ENCODE data around the gene PEX14.

PEX14 gene

DNA sequence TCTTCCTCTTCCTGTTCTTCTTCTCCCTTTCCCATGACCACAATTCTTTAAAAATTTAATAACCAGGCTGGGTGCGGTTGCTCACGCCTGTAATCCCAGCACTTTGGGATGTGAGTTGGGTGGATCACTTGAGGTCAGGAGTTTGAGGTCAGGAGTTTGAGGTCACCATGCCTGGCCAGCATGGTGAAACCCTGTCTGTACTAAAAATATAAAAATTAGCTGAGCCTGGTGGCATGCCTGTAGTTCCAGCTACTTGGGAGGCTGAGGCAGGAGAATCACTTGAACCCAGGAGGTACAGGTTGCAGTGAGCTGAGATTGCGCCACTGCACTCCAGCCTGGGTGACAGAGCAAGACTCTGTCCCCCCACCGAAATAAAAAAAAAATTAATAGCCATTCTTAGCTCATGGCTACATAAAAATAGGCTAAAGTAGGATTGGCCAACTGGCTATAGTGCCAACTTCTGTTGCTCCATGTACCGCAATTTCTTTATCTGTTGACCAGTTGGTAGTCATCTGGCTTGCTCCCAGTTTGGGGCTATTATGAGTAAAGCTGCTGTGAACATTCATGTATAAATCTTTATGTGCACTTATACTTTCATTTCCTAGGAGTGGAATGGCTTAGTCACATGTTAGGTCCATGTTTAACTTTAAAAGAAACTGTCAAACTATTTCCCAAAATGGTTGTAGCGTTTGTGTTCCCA is 136.3 kb downstream of the PEX14 start:
- in situ Hi-C loops (cut with MboI; ENCODE audit: low sequenced_read_pairs, unreplicated experiment), result no loop called here
- DNase-seq (ENCODE audit: low spot score), result no peak
- TF ChIP-seq CTCF (IDR thresholded peaks at IDR 0.05; ENCODE audit: borderline replicate concordance, control extremely low read depth, extremely low read depth, insufficient read depth, missing control alignments), result no peak

DNA sequence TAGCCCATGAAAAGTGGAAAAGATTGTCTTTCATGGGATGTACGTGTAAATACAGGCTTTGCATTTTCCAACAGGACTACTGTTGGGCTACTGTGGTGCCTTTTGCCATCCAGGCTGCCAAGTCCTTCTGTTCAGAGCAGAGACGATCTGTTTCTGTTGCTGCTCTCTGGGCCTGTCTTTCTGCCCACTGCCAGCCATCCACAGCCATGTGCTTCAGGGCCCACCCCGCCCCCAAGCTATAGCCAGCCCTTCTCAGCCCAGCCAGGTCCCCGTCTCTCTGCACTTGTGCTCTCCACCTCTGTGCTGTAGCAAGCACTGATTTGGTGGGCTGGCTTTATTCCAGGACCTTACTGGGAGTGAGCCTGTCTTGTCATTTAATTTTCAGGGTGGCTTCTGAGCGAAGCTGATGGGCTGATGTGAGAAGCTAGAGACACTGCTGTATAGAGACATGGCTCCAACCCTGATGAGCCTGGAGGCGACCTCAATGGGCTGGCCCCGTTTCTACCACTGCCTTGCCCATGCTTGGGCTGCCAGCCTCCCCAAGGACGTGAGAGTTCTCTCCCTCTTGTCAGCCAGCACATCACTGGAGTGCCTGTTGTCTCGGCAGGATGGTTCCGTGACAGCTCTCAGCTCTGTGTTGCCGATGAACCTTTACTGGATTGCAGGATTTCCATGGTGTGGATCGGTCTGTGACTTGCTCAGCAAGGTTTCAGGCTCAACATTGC is 137.8 kb downstream of the PEX14 start:
- DNase-seq (ENCODE audit: low spot score), result no peak
- no peak for TF ChIP-seq CTCF (IDR thresholded peaks at IDR 0.05; ENCODE audit: borderline replicate concordance, control extremely low read depth, extremely low read depth, insufficient read depth, missing control alignments)
- in situ Hi-C loops (cut with MboI; ENCODE audit: low sequenced_read_pairs, unreplicated experiment), result no loop called here

DNA sequence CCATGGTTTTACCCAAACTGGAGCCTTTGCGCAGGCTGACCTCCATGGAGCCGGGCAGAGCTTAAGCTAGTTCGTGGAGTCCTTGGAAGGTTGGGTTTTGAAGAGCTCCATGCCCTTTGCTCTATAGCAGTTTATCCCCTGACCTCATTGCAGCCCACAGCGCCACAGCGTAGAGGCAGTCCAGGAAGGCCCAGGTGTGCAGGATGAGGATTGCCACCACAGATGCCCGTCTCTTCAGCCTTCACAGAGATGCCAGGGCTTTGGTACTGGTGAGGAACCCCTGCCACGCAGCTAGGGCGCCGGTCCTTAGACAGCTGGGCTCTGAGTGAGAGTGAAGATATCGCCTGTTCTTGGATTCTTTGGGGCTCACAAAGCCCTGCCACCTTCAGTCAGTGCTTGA is 138.6 kb downstream of the PEX14 start:
- in situ Hi-C loops (cut with MboI; ENCODE audit: low sequenced_read_pairs, unreplicated experiment), result no loop called here
- no peak for DNase-seq (ENCODE audit: low spot score)
- TF ChIP-seq CTCF (IDR thresholded peaks at IDR 0.05; ENCODE audit: borderline replicate concordance, control extremely low read depth, extremely low read depth, insufficient read depth, missing control alignments), result no peak

DNA sequence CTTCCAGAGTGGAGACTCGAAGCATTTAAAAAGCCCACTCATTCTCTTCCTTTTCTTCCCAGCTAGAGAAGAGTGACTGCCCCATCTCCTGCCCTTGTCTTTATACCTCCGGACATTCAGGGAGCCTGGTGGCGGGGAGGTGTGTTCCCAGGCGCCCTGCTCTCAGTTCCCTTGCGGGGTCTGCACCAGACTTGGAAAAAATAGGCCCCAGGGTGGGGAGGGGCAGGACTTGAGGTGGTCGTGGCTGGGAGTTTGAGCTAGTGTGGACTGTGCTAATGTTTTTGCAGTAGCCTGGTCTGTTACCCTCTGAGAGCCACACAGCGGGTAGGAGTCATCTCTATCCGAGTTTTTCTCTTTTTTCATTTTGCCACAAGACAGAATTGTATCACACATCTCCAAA is 139.1 kb downstream of the PEX14 start:
- in situ Hi-C loops (cut with MboI; ENCODE audit: low sequenced_read_pairs, unreplicated experiment), result no loop called here
- DNase-seq (ENCODE audit: low spot score), result no peak
- no peak for TF ChIP-seq CTCF (IDR thresholded peaks at IDR 0.05; ENCODE audit: borderline replicate concordance, control extremely low read depth, extremely low read depth, insufficient read depth, missing control alignments)

DNA sequence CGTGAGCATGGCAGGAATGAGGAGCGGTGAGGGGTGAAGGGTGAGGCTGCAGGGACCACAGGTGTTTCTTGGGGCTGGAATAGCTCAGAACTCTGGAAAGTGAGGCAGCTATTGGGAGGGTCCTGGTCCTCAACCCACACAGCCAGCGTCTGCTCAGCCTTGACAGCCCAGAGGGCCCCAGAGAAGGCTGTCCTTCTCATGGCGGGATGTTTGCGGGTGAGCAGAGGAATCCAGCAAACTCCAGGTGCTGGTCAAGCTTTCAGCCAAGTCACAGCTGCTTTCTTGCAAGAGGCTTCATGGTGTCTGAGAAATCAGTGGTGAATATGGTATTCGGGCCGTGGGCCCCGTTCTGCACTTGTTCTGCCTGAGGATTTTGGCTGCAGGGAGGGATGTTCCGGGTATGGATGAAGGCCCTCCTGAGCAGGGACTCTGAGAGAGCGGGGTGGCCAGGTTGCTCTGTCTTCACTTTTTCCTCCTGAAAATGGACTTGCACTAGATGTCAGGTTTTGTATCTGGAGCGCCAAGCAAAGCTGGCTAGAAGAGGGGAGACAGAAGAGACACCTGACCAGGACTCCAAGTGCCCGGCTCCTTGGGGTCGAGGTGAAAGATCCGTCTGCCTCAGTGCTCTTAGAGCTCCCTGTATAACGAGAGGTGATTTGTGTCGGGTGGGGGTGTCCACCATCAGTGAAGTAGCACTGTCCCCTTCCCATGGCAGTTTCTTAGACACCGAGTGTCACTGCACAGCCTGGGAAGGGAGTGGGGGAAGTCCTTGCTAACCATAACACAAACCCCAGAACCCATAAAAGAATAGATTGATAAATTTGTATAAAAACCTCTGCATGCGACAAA is 139.9 kb downstream of the PEX14 start:
- in situ Hi-C loops (cut with MboI; ENCODE audit: low sequenced_read_pairs, unreplicated experiment), result no loop called here
- TF ChIP-seq CTCF (IDR thresholded peaks at IDR 0.05; ENCODE audit: borderline replicate concordance, control extremely low read depth, extremely low read depth, insufficient read depth, missing control alignments), result no peak
- DNase-seq (ENCODE audit: low spot score), result no peak

- in situ Hi-C loops (cut with MboI; ENCODE audit: low sequenced_read_pairs, unreplicated experiment), result no loop called here
- no peak for DNase-seq (ENCODE audit: low spot score)
- no peak for TF ChIP-seq CTCF (IDR thresholded peaks at IDR 0.05; ENCODE audit: borderline replicate concordance, control extremely low read depth, extremely low read depth, insufficient read depth, missing control alignments)
These were observed 140.6 kb downstream of the PEX14 start for GRCh38 chr1:10615332-10615731.

Measured in GM13976 (cell line).